OCI-LY1 (cell line): ENCODE measurements around the gene SCTR.

Experiments
- CTCF ChIP-seq: fragments of 200-600 bp; sonication (generic), shearing (Covaris generic); IDR thresholded peaks from 2 replicates; pipeline ENCODE4 v1.5.1; 2017; ENCODE audit warnings: mild to moderate bottlenecking, antibody characterized with exemption, low read length, moderate library complexity, mixed read lengths
- EZH2 ChIP-seq: fragments of 200-600 bp; sonication (generic), shearing (Covaris generic); IDR thresholded peaks from 2 replicates; pipeline ENCODE4 v1.8.0; 2017; ENCODE audit warnings: borderline replicate concordance, mixed run types, mild to moderate bottlenecking, antibody characterized with exemption, low read length, moderate library complexity, mixed read lengths

- TF ChIP-seq CTCF: no peak
- no peak for TF ChIP-seq EZH2
Observed at GRCh38 chr2:119472749-119473148, 51.5 kb downstream of the SCTR start.
